ENCODE measurements around the gene MIPEP.

MIPEP gene

GRCh38 chr13:23707674-23708073, 181.5 kb downstream of the MIPEP start:
- TF ChIP-seq USF1 (IDR thresholded peaks at IDR 0.05) (no peak), EP300 (IDR thresholded peaks at IDR 0.05; ENCODE audit: borderline replicate concordance) (no peak), TEAD4 (IDR thresholded peaks at IDR 0.05) (no peak), TCF12 (IDR thresholded peaks at IDR 0.05; ENCODE audit: low read depth) (no peak), NFIC (IDR thresholded peaks at IDR 0.05) (no peak), ZBTB7A (IDR thresholded peaks at IDR 0.05; ENCODE audit: low read depth) (no peak), CEBPB (IDR thresholded peaks at IDR 0.05) (no peak), TAF1 (IDR thresholded peaks at IDR 0.05; ENCODE audit: low read depth) (no peak), CREB1 (IDR thresholded peaks at IDR 0.05; ENCODE audit: low read depth) (no peak), MAX (IDR thresholded peaks at IDR 0.05) (no peak), EGR1 (IDR thresholded peaks at IDR 0.05) (no peak), FOXM1 (IDR thresholded peaks at IDR 0.05; ENCODE audit: borderline replicate concordance, low read depth) (no peak), YY1 (IDR thresholded peaks at IDR 0.05; ENCODE audit: low read depth) (no peak)
- TF ChIP-seq, protein P1, sequence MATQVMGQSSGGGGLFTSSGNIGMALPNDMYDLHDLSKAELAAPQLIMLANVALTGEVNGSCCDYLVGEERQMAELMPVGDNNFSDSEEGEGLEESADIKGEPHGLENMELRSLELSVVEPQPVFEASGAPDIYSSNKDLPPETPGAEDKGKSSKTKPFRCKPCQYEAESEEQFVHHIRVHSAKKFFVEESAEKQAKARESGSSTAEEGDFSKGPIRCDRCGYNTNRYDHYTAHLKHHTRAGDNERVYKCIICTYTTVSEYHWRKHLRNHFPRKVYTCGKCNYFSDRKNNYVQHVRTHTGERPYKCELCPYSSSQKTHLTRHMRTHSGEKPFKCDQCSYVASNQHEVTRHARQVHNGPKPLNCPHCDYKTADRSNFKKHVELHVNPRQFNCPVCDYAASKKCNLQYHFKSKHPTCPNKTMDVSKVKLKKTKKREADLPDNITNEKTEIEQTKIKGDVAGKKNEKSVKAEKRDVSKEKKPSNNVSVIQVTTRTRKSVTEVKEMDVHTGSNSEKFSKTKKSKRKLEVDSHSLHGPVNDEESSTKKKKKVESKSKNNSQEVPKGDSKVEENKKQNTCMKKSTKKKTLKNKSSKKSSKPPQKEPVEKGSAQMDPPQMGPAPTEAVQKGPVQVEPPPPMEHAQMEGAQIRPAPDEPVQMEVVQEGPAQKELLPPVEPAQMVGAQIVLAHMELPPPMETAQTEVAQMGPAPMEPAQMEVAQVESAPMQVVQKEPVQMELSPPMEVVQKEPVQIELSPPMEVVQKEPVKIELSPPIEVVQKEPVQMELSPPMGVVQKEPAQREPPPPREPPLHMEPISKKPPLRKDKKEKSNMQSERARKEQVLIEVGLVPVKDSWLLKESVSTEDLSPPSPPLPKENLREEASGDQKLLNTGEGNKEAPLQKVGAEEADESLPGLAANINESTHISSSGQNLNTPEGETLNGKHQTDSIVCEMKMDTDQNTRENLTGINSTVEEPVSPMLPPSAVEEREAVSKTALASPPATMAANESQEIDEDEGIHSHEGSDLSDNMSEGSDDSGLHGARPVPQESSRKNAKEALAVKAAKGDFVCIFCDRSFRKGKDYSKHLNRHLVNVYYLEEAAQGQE (IDR thresholded peaks at IDR 0.05; ENCODE audit: low read depth) = no peak

DNA sequence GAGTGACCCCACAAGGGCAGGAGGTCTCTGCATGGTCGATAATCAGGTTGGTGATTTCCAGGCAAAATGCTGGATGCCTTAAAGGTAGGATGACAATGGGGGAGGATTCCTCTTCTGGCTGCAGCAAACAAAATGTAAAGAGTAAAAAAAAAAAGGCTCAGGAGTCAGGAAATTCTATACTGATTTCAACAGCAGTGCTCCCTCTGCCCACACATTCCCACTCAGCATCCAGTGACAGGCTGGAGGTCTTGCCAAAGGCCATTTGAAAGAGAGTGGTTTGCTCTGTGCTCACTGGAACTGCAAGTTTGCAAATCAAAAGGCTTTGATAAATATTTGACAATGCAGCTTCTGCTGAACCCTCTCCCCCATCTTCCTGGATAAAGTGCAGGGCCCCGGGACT, 183.6 kb downstream of the MIPEP start:
- TF ChIP-seq RAD21 (IDR thresholded peaks at IDR 0.05; ENCODE audit: low read depth) = no peak
- TF ChIP-seq TCF12 (IDR thresholded peaks at IDR 0.05; ENCODE audit: low read depth) = no peak
- TF ChIP-seq CREB1 (IDR thresholded peaks at IDR 0.05; ENCODE audit: low read depth) = no peak
- no peak for TF ChIP-seq USF1 (IDR thresholded peaks at IDR 0.05)
- no peak for TF ChIP-seq CEBPB (IDR thresholded peaks at IDR 0.05)
- no peak for TF ChIP-seq EP300 (IDR thresholded peaks at IDR 0.05; ENCODE audit: borderline replicate concordance)
- TF ChIP-seq, protein P1 (IDR thresholded peaks at IDR 0.05; ENCODE audit: low read depth) = no peak
- no peak for TF ChIP-seq TEAD4 (IDR thresholded peaks at IDR 0.05)

DNA sequence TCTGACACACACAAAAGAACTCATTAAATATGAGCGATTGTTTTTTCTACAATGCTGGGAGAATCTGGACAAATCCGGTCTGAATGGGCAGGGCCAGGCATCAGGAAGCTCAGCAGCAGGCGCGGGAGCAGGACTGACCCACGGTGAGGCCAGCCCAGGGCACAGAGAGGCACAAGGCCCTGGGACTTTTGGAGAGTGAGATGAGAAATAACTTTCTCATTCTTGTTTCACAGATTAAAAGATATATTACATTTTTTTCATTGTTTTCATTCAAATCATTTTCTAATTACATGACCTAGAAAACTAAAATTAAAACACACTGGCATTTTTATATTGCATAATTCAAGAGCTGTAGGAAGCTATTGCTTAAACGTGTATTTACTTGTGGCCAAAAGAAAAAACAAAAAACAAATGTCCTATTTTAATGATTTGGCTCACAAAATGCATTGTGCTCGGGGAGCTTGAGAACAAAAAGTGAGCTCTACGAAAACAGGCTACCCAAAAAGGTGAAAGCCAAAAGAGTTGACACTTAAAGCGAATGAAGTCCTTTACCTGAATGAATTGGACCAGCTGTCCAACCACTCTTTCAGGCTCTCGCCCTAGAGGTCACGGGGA, 185.8 kb downstream of the MIPEP start:
- TF ChIP-seq, protein P1 (IDR thresholded peaks at IDR 0.05; ENCODE audit: low read depth) = no peak
- TF ChIP-seq TCF12 (IDR thresholded peaks at IDR 0.05; ENCODE audit: low read depth) (no peak), EGR1 (IDR thresholded peaks at IDR 0.05) (no peak), CREB1 (IDR thresholded peaks at IDR 0.05; ENCODE audit: low read depth) (no peak), RAD21 (IDR thresholded peaks at IDR 0.05; ENCODE audit: low read depth) (no peak), CEBPB (IDR thresholded peaks at IDR 0.05) (no peak), ZBTB7A (IDR thresholded peaks at IDR 0.05; ENCODE audit: low read depth) (no peak), TAF1 (IDR thresholded peaks at IDR 0.05; ENCODE audit: low read depth) (no peak)

- TF ChIP-seq TAF1 (IDR thresholded peaks at IDR 0.05; ENCODE audit: low read depth) (no peak), EP300 (IDR thresholded peaks at IDR 0.05; ENCODE audit: borderline replicate concordance) (no peak), TEAD4 (IDR thresholded peaks at IDR 0.05) (no peak), FOXM1 (IDR thresholded peaks at IDR 0.05; ENCODE audit: borderline replicate concordance, low read depth) (no peak), CREB1 (IDR thresholded peaks at IDR 0.05; ENCODE audit: low read depth) (no peak), CEBPB (IDR thresholded peaks at IDR 0.05) (no peak), RAD21 (IDR thresholded peaks at IDR 0.05; ENCODE audit: low read depth) (no peak), TCF12 (IDR thresholded peaks at IDR 0.05; ENCODE audit: low read depth) (no peak), NFIC (IDR thresholded peaks at IDR 0.05) (no peak), YY1 (IDR thresholded peaks at IDR 0.05; ENCODE audit: low read depth) (no peak), ZBTB7A (IDR thresholded peaks at IDR 0.05; ENCODE audit: low read depth) (no peak), MAX (IDR thresholded peaks at IDR 0.05) (no peak), USF1 (IDR thresholded peaks at IDR 0.05) (no peak), EGR1 (IDR thresholded peaks at IDR 0.05) (no peak)
- TF ChIP-seq, protein P1 (IDR thresholded peaks at IDR 0.05; ENCODE audit: low read depth) = no peak
These were observed 187.6 kb downstream of the MIPEP start for GRCh38 chr13:23701636-23702035.
